A549 treated with GW870086 at 1 μM for 4 hours (cell line): ENCODE data around the gene RBM18. TPM values are rescaled to one million over a fixed set of nuclear protein-coding genes. Genes with fewer than 3 reads are reported as not detected.

ENCODE experiments used
- total RNA-seq: library from RNA; stranded (reverse); fragments of 200-300 nt; extraction: Qiagen RNA extraction; gene quantifications from 5 replicates; pipeline ENCODE4 v1.2.3, GENCODE V29; 2022; ENCODE audit warnings: low read depth

The RBM18 gene, protein sequence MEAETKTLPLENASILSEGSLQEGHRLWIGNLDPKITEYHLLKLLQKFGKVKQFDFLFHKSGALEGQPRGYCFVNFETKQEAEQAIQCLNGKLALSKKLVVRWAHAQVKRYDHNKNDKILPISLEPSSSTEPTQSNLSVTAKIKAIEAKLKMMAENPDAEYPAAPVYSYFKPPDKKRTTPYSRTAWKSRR
- total RNA-seq: 12.1 to 25.2 TPM (median 21.0 TPM) in 5 replicates

DNA sequence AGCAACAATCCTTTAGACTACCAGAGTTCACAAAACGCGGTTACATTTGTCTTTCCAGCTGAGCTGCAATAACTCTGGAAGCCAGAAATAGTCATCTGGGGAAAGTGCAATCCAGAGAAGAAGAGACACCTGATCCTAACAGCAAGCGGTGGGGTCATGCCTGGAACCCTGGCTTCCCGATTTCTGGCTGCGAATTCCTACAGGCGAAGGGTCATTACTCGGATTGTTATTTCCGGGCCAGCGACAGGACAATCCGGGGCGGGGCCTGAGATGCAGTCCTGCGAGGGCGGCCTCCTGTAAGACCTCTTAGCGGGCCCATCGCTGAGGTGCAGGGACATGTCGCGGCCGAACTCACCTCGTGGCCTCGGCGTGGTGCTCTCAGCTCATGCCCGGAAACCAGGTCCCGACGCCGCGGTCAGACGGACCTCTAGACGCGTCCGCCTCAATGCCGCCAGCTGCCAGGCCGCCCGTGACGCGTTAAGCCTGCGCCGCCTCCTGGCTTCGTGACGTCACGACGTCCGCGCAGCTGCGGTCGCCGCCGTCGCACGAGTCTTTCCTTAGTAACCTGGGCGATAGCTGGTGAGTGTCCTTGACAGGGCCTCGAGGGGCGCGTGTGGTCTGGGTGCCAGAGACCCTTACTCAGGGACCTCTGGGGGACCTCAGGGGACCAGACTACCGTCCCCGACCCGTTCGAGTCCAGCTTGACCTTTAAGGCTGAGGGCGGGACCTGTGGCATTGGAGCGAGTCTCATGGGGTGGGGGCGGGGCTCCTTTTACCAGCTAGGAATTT lies at the start of gene RBM18, which contains the start of gene MRRF:
Gene RBM18, minus strand, starts transcription at position 481 of the 789 bp plus-strand sequence. CDS start 3,348 bp downstream, outside the sequence.
Gene MRRF, plus strand, starts transcription at position 523 of the 789 bp plus-strand sequence. CDS start 6,010 bp downstream, outside the sequence.

DNA sequence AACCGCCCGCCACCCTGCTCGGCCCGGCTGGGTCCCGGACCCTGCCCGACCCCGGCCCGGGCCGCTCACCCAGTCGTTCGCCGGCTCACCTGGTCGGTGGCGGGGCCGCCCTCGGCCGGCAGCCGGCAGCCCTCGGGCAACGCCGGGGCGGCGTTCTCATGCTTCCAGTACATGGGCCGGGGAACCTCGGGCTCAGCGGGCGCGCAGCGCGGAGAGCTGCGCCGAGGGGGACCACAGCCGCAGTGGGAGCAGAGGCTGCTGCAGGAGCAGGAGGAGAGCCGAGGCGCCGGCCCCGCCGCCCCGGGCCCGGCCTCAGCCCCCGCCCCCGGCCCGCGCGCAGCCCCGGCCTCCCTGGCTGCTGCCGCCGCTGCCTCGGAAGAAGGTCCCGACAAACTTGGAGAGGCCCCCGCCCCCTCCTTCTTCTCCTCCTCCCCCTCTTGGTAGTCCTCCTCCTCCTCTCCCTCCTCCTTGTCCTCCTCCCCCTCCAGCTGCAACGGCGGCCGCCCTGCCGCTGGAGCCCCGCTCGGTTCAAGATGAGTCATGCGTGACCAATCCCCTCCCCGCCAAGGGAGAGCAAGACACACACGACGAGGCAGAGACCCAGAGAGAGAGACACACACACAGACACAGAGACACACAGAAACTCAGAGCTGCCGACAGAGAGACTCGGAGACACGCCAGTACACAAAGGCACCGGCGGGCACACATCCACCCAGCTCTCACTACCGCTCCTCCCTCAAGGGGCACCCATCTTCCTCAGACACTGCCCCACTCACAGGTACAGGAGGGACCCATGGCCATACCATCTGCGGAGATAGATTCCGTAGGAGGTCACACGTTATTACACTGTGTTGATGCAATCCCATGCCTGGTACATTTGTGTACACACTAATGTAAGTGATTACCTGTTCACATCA lies 35.8 kb downstream of the RBM18 start, which contains the start of gene LHX6:
Gene LHX6, minus strand, starts transcription at position 390 of the 917 bp plus-strand sequence. Its CDS starts 217 bp downstream, at position 173.

Other genes starting within 250 kb of the RBM18 start
- 3.7 to 4.9 TPM (median 3.9 TPM) in 5 replicates for gene TTLL11, start 171.5 kb downstream of the RBM18 start, total RNA-seq
- gene NDUFA8, start 105.1 kb downstream of the RBM18 start, total RNA-seq: 94.1 to 112 TPM (median 107 TPM) in 5 replicates
- not detected in 5 replicates for gene MORN5, start 104.9 kb downstream of the RBM18 start, total RNA-seq
- 0.85 to 1.5 TPM (median 1.1 TPM) in 5 replicates for gene LHX6, start 35.9 kb downstream of the RBM18 start, total RNA-seq
- 62.2 to 75.9 TPM (median 67.0 TPM) in 5 replicates for gene MRRF, start within 50 bp of the RBM18 start, total RNA-seq
- 1.0 to 1.8 TPM (median 1.4 TPM) in 5 replicates for gene PTGS1, start 106.2 kb upstream of the RBM18 start, total RNA-seq
- not detected in 5 replicates for gene OR1J1, start 213.1 kb upstream of the RBM18 start, total RNA-seq
- gene OR1J2, start 246.0 kb upstream of the RBM18 start, total RNA-seq: not detected in 5 replicates